ENCODE results near the gene DTX4.

Gene DTX4

GRCh38 chr11:59186130-59186594 is 14.2 kb downstream of the DTX4 start:
- H3K4me3 ChIP-seq (ENCODE audit: low read length) = no peak overlapping the region
- DNase-seq (ENCODE audit: low read depth) = no peak
- peak; percentile 53 for TF ChIP-seq CTCF (conservative IDR thresholded peaks at IDR 0.05; ENCODE audit: low read length)

- TF ChIP-seq CTCF (conservative IDR thresholded peaks at IDR 0.05; ENCODE audit: low read length) = no peak
- no peak for DNase-seq (ENCODE audit: low read depth)
- H3K4me3 ChIP-seq (ENCODE audit: low read length) = no peak overlapping the region
Observed at GRCh38 chr11:59187035-59187434, 15.1 kb downstream of the DTX4 start.

GRCh38 chr11:59187587-59187986 is 15.7 kb downstream of the DTX4 start:
- no peak overlapping the region for H3K4me3 ChIP-seq (ENCODE audit: low read length)
- no peak for TF ChIP-seq CTCF (conservative IDR thresholded peaks at IDR 0.05; ENCODE audit: low read length)

GRCh38 chr11:59188954-59189353 is 17.0 kb downstream of the DTX4 start:
- H3K4me3 ChIP-seq (ENCODE audit: low read length) = no peak overlapping the region
- no peak for TF ChIP-seq CTCF (conservative IDR thresholded peaks at IDR 0.05; ENCODE audit: low read length)
- peak; percentile 20 for DNase-seq (ENCODE audit: low read depth)

More at GRCh38 chr11:59187587-59187986, 15.7 kb downstream of the DTX4 start:
- peak; percentile 38 for DNase-seq (ENCODE audit: low read depth)

- H3K4me3 ChIP-seq (ENCODE audit: low read length) = no peak overlapping the region
- TF ChIP-seq CTCF (conservative IDR thresholded peaks at IDR 0.05; ENCODE audit: low read length) = no peak
- DNase-seq (ENCODE audit: low read depth) = no peak
Observed at GRCh38 chr11:59189986-59190385, 18.1 kb downstream of the DTX4 start.

- no peak for TF ChIP-seq CTCF (conservative IDR thresholded peaks at IDR 0.05; ENCODE audit: low read length)
- no peak for DNase-seq (ENCODE audit: low read depth)
- H3K4me3 ChIP-seq (ENCODE audit: low read length) = no peak overlapping the region
Observed at GRCh38 chr11:59191095-59191494, 19.2 kb downstream of the DTX4 start.

- DNase-seq (ENCODE audit: low read depth) = no peak
- no peak overlapping the region for H3K4me3 ChIP-seq (ENCODE audit: low read length)
- no peak for TF ChIP-seq CTCF (conservative IDR thresholded peaks at IDR 0.05; ENCODE audit: low read length)
Observed at GRCh38 chr11:59191890-59192289, 20.0 kb downstream of the DTX4 start.

Measured in AG10803 (cell line).